Gastroesophageal sphincter (tissue), 3 donors: Measurements from ENCODE around the gene GRAMD1A.

ENCODE experiments used
- CTCF ChIP-seq, 4 experiments: fragments of 200-600 bp in 2 of 4; fragments of 450-650 bp in 2 of 4; sonication (generic) in 1 of 4; IDR thresholded peaks; one replicate each; pipeline ENCODE4 v1.5.1; 2017 to 2019; ENCODE audit warnings: antibody characterized with exemption in 4 of 4, mild to moderate bottlenecking in 2 of 4, moderate library complexity in 2 of 4
- EP300 ChIP-seq: sonication (generic); formaldehyde crosslinking; IDR thresholded peaks from one replicate; pipeline ENCODE4 v1.6.1; 2017; ENCODE audit warnings: antibody characterized with exemption, mild to moderate bottlenecking
- POLR2AphosphoS5 ChIP-seq: sonication (generic); formaldehyde crosslinking; IDR thresholded peaks from one replicate; pipeline ENCODE4 v1.6.1; 2017; ENCODE audit warnings: antibody characterized with exemption

- TF ChIP-seq CTCF (IDR thresholded peaks at IDR 0.05) (peak in 1 of 4 experiments; percentile 14), POLR2AphosphoS5 (no peak), EP300 (no peak)
These were observed 45.7 kb downstream of the GRAMD1A start for GRCh38 chr19:35045667-35046300.
